Skin of body (tissue), 2 donors: ENCODE measurements around the gene PALM. TPM values are rescaled to one million over a fixed set of nuclear protein-coding genes. Genes with fewer than 3 reads are reported as not detected.
A peak's percentile ranks its signal among the peaks of the same experiment; 100 is the strongest.

Source experiments
- DNase-seq: peaks from one replicate; lab custom pipeline; 2025; lab: John Stamatoyannopoulos, UW
- total RNA-seq: library from RNA; depleted of rRNA; stranded (reverse); fragments of >200 nt; gene quantifications from one replicate; pipeline ENCODE4 v1.2.3, GENCODE V29; 2014

The PALM gene
- total RNA-seq, 1 donor from 2014 or later = 25.4 TPM

DNA sequence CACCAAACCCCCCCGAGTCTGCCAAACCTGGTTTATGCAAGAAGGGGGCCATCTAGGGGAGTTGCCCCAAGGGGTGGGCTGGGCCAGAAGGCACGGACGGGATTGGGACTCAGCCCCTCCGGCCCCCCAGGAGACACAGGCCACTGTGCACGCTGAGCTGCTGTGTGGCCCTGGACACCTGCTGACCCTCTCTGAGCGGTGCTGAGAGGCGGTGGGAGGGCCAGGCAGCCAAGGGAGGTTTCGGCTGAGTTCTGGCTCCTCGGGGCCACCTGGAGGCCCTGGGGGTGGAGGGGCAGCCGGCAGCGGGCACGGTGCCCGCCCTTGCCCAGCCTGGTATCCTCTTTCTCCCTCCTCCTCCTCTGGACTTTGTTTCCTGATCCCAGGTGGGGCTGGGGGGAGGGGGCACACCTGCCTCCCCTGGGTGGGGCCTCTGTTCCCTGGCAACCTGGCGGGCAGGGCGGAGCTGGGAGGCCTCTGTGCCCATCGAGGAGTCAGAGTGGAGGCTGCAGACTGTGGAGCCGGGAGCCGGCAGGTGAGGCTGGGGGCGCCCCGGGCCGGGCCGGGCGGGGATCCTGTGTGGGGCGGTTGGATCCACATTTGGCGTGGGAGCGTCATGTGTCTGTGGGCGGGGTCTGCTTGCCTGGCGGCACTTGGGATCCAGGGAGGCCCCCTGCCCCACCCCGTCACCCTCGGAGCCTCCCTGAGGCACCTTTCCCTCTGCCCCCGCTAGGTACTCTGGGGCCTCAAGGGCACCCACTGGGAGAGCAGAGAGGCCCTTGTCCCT, 42.1 kb downstream of the PALM start, which contains the start of gene MISP:
Gene MISP, plus strand, starts transcription at position 473 of the 784 bp plus-strand sequence. CDS start 5,835 bp downstream, outside the sequence.
- no peak for DNase-seq

DNA sequence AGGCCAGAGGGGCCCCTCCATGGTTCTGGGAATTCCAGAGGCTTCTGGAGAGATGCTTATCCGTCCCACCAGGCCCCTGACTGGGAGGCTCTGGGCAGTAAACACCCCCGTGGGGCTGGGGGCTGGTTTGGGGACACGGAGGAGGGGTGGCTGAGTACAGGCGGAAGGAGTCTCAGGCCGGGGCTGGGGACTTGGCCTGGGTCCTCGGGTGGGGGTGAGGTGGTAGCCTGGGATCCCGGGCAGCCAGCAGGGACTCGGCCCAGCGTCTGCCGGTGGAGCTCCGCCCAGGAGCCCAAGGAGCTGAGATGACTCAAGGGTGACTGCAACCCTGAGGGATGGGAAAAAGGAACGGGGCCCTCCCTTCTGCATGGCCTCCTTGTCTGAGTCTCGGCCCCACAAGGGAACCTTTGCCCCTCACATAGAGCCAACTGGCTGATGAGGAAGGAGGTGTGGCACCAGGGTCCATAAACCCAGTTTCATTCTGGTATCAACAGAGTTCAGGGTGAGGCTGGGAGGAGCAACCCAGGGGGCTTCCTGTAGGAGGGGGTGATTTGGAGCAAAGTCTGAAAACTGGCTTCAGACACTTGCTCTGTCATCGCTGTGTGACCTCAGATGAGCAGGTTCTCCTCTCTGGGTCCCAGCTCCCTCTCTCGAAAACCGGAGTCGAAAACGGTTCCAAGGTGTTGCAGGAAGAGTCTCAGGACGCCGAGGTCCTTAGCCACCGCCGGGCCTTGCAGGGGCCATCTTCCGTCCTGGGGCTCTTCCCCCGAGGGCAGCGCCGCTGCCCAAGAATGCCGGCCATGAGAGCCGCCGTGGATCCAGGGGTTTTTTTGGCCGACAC, 43.0 kb downstream of the PALM start:
- DNase-seq = no peak

GRCh38 chr19:752652-753517, 44.1 kb downstream of the PALM start:
- peak; percentile 28 for DNase-seq

DNA sequence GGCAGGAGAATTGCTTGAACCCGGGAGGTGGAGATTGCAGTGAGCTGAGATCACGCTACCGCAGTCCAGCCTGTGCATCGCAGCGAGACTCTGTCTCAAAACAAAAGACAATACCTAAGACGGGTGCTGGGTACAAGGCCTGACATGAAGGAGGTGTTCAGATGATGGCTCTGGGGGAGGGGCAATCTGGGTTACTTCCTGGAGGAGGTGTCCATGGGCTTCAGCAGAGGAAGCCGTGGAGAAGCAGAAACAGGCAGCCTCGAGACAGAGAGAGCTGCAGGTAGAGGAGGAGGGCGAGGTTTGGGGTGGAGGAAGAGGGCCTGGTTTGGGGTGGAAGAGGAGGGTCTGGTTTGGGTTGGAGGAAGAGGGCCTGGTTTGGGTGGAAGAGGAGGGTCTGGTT, 45.8 kb downstream of the PALM start:
- no peak for DNase-seq

DNA sequence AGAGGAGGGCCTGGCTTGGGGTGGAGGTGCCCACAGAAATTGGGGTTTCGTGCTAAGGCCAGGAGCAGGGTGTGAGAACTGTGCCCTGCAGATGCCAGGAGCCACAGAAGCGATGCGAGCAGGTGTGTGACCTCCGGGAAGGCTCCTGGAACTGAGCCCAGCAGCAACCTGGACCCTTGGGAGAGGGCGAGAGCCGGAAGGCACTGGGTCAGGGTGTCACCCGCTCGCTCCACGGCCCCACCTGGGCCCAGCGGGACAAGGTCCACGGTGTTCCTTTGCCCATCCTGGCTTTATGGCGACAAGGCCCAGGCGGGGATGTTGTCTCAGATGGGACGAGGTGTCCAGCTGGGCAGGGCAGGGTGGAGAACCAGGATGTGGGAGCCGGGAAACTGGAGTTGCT, 46.3 kb downstream of the PALM start:
- DNase-seq = no peak

- DNase-seq = no peak
Observed at GRCh38 chr19:756236-756635, 47.5 kb downstream of the PALM start.

DNA sequence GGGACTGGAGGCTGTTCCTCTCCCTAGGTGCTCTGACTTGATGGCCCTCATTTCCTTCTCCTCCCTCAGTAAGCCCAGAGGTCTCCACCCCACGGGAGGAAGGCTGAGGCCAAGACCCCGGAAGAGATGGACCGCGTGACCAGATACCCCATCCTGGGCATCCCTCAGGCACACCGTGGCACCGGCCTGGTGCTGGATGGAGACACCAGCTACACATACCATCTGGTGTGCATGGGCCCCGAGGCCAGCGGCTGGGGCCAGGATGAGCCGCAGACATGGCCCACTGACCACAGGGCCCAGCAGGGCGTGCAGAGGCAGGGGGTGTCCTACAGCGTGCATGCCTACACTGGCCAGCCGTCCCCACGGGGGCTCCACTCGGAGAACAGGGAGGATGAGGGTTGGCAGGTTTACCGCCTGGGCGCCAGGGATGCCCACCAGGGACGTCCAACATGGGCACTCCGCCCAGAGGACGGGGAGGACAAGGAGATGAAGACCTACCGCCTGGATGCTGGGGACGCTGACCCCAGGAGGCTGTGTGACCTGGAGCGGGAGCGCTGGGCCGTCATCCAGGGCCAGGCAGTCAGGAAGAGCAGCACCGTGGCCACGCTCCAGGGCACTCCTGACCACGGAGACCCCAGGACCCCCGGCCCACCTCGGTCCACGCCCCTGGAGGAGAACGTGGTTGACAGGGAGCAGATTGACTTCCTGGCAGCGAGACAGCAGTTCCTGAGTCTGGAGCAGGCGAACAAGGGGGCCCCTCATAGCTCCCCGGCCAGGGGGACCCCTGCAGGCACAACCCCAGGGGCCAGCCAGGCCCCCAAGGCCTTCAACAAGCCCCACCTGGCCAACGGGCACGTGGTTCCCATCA, 48.3 kb downstream of the PALM start:
- no peak for DNase-seq

DNA sequence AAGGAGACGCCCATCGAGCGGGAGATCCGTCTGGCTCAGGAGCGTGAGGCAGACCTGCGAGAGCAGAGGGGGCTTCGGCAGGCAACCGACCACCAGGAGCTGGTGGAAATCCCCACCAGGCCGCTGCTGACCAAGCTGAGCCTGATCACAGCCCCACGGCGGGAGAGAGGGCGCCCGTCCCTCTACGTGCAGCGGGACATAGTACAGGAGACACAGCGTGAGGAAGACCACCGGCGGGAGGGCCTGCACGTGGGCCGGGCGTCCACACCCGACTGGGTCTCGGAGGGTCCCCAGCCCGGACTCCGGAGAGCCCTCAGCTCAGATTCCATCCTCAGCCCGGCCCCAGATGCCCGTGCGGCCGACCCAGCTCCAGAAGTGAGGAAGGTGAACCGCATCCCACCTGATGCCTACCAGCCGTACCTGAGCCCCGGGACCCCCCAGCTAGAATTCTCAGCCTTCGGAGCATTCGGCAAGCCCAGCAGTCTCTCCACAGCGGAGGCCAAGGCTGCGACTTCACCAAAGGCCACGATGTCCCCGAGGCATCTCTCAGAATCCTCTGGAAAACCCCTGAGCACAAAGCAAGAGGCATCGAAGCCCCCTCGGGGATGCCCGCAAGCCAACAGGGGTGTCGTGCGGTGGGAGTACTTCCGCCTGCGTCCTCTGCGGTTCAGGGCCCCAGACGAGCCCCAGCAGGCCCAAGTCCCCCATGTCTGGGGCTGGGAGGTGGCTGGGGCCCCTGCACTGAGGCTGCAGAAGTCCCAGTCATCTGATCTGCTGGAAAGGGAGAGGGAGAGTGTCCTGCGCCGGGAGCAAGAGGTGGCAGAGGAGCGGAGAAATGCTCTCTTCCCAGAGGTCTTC, 49.3 kb downstream of the PALM start:
- no peak for DNase-seq

- DNase-seq = no peak
Observed at GRCh38 chr19:763181-763580, 54.4 kb downstream of the PALM start.

DNA sequence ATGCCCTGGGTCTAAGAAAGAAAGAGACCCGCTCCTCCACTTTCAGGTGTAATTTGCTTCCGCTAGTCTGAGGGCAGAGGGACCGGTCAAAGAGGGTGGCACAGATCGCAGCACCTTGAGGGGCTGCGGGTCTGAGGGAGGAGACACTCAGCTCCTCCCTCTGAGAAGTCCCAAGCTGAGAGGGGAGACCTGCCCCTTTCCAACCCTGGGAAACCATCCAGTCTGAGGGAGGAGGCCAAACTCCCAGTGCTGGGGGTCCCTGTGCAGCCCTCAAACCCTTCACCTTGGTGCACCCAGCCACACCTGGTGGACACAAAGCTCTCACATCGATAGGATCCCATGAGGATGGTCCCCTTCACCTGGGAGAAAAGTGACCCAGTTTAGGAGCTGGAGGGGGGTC, 55.1 kb downstream of the PALM start:
- DNase-seq = no peak

- no peak for DNase-seq
Observed at GRCh38 chr19:764301-764700, 55.6 kb downstream of the PALM start.

DNA sequence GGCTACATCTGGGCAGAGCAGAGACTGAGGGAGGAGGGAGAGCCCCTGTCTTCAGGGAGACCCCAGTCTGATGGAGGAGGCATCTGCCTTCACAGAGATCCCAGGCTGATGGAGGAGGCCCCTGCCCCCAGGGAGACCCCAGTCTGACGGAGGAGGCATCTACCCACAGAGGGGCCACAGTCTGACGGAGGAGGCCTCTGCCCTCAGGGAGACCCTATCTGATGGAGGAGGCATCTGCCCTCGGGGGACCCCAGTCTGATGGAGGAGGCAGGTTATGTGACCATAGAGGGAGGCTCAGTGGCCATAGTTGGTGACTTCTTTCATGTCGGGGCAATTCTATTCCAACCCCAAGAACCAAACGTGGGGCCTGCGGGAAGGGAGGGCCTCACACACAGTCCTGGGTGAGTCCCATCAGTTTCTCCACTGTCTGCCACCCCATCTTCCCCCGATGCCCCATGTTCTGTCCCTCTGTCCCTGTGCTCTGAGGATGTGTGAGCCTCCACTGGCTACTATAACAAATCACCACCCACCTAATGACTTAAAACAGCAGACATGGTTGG, 56.5 kb downstream of the PALM start:
- no peak for DNase-seq

DNA sequence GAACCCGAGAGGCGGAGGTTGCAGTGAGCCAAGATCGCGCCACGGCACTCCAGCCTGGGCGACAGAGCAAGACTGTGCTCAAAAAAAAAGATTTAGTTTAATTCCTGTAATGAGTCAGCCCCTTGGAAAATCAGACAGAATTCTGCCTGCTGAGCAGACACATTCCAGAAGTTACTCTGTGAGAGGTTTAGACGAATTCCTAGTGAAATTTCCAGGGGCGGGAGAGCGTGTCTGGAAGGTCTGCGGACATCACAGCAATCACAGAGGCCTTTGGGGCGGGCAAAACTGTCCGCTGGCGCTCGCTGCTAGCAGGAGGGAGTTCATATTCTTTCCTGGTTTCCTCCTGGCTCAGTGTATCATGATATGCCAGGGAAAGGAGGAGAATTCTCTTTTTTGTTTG, 59.7 kb downstream of the PALM start:
- DNase-seq = no peak

DNA sequence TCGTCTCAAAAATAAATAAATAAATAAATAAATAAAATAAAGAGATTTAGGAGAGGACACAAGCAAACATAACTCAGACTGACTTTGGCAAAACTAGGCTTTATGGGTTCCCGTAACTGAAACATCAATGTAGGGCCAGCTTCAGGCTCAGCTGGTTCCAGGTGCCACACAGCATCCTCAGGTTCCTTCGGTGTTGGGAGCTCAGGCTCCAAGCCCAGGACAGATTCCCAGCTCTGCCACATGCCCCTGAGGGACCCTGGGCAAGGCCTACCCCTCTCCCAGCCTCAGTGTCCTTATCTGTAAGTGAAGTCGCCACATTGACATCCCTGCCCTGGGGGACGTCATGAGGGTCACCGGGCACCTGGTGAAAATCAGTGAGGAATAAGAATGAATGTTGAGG, 60.9 kb downstream of the PALM start:
- no peak for DNase-seq

DNA sequence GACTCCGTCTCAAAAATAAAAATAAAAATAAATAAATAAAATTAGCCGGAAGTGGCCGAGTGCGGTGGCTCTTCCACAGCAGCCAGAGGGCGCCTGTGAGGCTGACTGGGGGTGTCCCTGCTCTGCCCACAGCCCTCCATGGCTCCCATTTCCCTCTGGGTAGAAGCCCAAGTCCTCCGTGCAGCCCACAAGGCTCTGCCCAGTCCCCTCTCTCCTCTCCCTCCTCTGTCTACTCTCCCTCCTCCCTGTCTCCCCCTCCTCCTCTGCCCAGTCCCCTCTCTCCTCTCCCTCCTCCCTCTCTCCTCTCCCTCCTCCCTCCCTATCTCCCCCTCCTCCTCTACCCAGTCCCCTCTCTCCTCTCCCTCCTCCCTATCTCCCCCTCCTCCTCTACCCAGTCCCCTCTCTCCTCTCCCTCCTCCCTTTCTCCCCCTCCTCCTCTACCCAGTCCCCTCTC, 62.6 kb downstream of the PALM start:
- no peak for DNase-seq

GRCh38 chr19:772063-772462, 63.3 kb downstream of the PALM start:
- no peak for DNase-seq

DNA sequence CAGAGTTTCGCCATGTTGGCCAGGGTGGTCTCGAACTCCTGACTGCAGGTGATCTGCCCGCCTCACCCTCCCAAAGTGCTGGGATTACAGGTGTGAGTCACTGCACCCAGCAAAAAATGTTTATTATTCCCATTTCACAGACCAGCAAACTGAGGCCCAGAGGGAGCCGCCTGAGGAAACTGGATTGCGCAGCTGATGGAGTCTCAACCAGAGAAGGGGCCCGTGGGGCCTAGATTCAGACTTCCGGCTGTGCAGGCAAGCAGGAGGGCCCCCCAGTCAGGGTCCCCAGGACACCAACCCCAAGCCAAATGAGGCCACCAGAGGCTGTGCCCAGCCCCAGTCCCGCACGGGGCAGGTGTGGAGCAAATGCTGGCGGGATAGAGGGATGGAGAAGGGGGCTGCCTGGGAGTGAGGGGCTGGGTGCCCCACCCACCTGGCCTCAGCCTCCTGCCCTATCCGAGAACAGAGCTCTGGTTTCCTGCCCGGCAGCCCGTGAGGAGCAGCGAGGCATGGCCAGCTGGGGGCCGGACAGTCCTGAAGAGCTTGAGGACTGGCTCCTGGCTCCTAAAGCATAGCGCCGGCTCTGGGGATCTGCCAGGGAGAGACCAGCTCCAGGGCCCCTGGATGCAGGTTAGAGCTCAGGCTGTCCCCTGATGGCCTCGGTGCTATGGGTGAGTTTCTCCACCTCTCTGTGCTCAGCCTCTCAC, 64.1 kb downstream of the PALM start:
- DNase-seq = no peak

- no peak for DNase-seq
Observed at GRCh38 chr19:776549-776948, 67.8 kb downstream of the PALM start.
